Stimulated activated CD8-positive, alpha-beta memory T cell treated with anti-CD3 and anti-CD28 coated beads, Interleukin-2, amount 100 ng/mL, for 48 hours (primary cell): ENCODE measurements around the gene SMIM35.
"Not testable (repeated sequence)": the region's sequence is repeated elsewhere in the genome, so short reads cannot be mapped to it uniquely, and the experiment has no call there.

Experiments used
- DNase-seq, 2 donors: peaks; one replicate each; pipeline ENCODE4 v3.0.0-alpha.2; 2020; ENCODE audit warnings: low read depth in 2 of 2

The SMIM35 gene

GRCh38 chr11:117984476-117984875 lies 102.3 kb downstream of the SMIM35 start:
- no peak for DNase-seq

- DNase-seq, result no peak
Observed at GRCh38 chr11:117983163-117983475, 103.6 kb downstream of the SMIM35 start.

GRCh38 chr11:117980720-117981119 lies 106.0 kb downstream of the SMIM35 start:
- no peak for DNase-seq

GRCh38 chr11:117980280-117980679 lies 106.5 kb downstream of the SMIM35 start:
- DNase-seq, result no peak

GRCh38 chr11:117979481-117980211 lies 107.1 kb downstream of the SMIM35 start:
- DNase-seq, result no peak

- DNase-seq, result no peak
Observed at GRCh38 chr11:117978991-117979390, 107.8 kb downstream of the SMIM35 start.

GRCh38 chr11:117978291-117978910 lies 108.4 kb downstream of the SMIM35 start:
- DNase-seq, result not testable (repeated sequence)

- not testable (repeated sequence) for DNase-seq
Observed at GRCh38 chr11:117977612-117978264, 109.0 kb downstream of the SMIM35 start.

- no peak for DNase-seq
Observed at GRCh38 chr11:117977029-117977428, 109.7 kb downstream of the SMIM35 start.

GRCh38 chr11:117976445-117976844 lies 110.3 kb downstream of the SMIM35 start:
- no peak for DNase-seq

GRCh38 chr11:117973503-117973860 lies 113.3 kb downstream of the SMIM35 start:
- no peak for DNase-seq

GRCh38 chr11:117972629-117973502 lies 113.9 kb downstream of the SMIM35 start:
- DNase-seq, result no peak

- DNase-seq, result no peak
Observed at GRCh38 chr11:117972044-117972443, 114.7 kb downstream of the SMIM35 start.

GRCh38 chr11:117970400-117971024 lies 116.3 kb downstream of the SMIM35 start:
- no peak for DNase-seq

GRCh38 chr11:117969160-117969991 lies 117.4 kb downstream of the SMIM35 start:
- no peak for DNase-seq

- DNase-seq, result no peak
Observed at GRCh38 chr11:117966908-117967307, 119.9 kb downstream of the SMIM35 start.

- DNase-seq, result no peak
Observed at GRCh38 chr11:117962826-117963225, 123.9 kb downstream of the SMIM35 start.

- no peak for DNase-seq
Observed at GRCh38 chr11:117961896-117962295, 124.9 kb downstream of the SMIM35 start.

- DNase-seq, result no peak
Observed at GRCh38 chr11:117960406-117960805, 126.4 kb downstream of the SMIM35 start.

- no peak for DNase-seq
Observed at GRCh38 chr11:117959438-117960149, 127.2 kb downstream of the SMIM35 start.
